Measurements from ENCODE around the gene MRM2.

- TF ChIP-seq CTCF (conservative IDR thresholded peaks at IDR 0.05; ENCODE audit: low read length) (no peak), EZH2phosphoT487 (IDR thresholded peaks at IDR 0.05; ENCODE audit: borderline replicate concordance, low read depth, low read length) (no peak)
Measured at GRCh38 chr7:2280424-2280823, 38.4 kb upstream of the MRM2 start.

Data from OCI-LY7 (cell line).